Activated CD8-positive, alpha-beta T cell treated with anti-CD3 and anti-CD28 coated beads for 36 hours (primary cell): ENCODE results near the gene RCAN2. TPM values are rescaled to one million over a fixed set of nuclear protein-coding genes. Genes with fewer than 3 reads are reported as not detected.

Experiments
- ATAC-seq: fragments of 200-7000 bp; cut with Tn5 transposase; one replicate; pipeline ENCODE4 v1.10.0; 2021; ENCODE audit warnings: mild to moderate bottlenecking, moderate library complexity
- CTCF ChIA-PET: fragments of 350-600 bp; sonication (Branson Sonifier 250); formaldehyde crosslinking; loops from one replicate; lab custom pipeline; 2021; ENCODE audit warnings: antibody characterized with exemption; lab: Charles Lee
- POLR2A ChIA-PET: fragments of 350-600 bp; sonication (Branson Sonifier 250); formaldehyde crosslinking; loops from one replicate; lab custom pipeline; 2021; ENCODE audit warnings: antibody characterized with exemption; lab: Charles Lee
- DNase-seq: peaks from one replicate; pipeline ENCODE4 v3.0.0-alpha.2; 2020
- H3K27ac Mint-ChIP-seq: one replicate; pipeline ENCODE4 v1.8.0; 2021; ENCODE audit warnings: mild to moderate bottlenecking, mixed read lengths
- H3K27me3 Mint-ChIP-seq: one replicate; pipeline ENCODE4 v1.8.0; 2021; ENCODE audit warnings: mixed read lengths
- H3K36me3 Mint-ChIP-seq: one replicate; pipeline ENCODE4 v1.8.0; 2021; ENCODE audit warnings: low read depth, mixed read lengths
- H3K4me1 Mint-ChIP-seq: one replicate; pipeline ENCODE4 v1.8.0; 2021; ENCODE audit warnings: low read depth, mixed read lengths
- H3K4me3 Mint-ChIP-seq: one replicate; pipeline ENCODE4 v1.8.0; 2021; ENCODE audit warnings: mild to moderate bottlenecking, moderate library complexity, mixed read lengths
- H3K9me3 Mint-ChIP-seq: one replicate; pipeline ENCODE4 v1.8.0; 2021; ENCODE audit warnings: mixed read lengths
- CTCF ChIP-seq: fragments of 200-600 bp; IDR thresholded peaks from one replicate; pipeline ENCODE4 v1.8.0; 2022; ENCODE audit warnings: antibody characterized with exemption, mild to moderate bottlenecking
- intact Hi-C: fragments of 100-400 bp; cut with micrococcal nuclease; formaldehyde crosslinking; loops from one replicate; pipeline ENCODE4 v1.10.0; 2022
- total RNA-seq, 2 experiments: library from RNA; stranded (reverse); gene quantifications; one replicate each; pipeline ENCODE4 v1.2.3, GENCODE V29; 2021

The RCAN2 gene
- total RNA-seq, 2 experiments from 2014 or later: not detected

GRCh38 chr6:46271728-46272127 lies 219.5 kb downstream of the RCAN2 start:
- intact Hi-C loops: no loop called here
- H3K9me3 Mint-ChIP-seq: no peaks in the 10 kb centered on the region
- no peak for ATAC-seq
- no peak overlapping the region for H3K27ac Mint-ChIP-seq
- no peak overlapping the region for H3K4me3 Mint-ChIP-seq
- no peaks in the 10 kb centered on the region for H3K36me3 Mint-ChIP-seq
- TF ChIP-seq CTCF: no peak
- H3K27me3 Mint-ChIP-seq: peaks cover 3% of the 10 kb centered on the region
- no peak for DNase-seq
- CTCF ChIA-PET: interaction anchor here (0.9 kb wide), 1 partner anchor 181 kb away, joined by 3 read pairs; no protein-coding TSS in a partner anchor
- no peaks in the 10 kb centered on the region for H3K4me1 Mint-ChIP-seq
- POLR2A ChIA-PET: no interaction called here

- ChIA-PET POLR2A (no interaction called here), CTCF (interaction anchor here (0.9 kb wide), 1 partner anchor 181 kb away, joined by 3 read pairs; no protein-coding TSS in a partner anchor)
- no peak overlapping the region for H3K4me3 Mint-ChIP-seq
- no peak overlapping the region for H3K27ac Mint-ChIP-seq
- no peak for TF ChIP-seq CTCF
- ATAC-seq (no peak), DNase-seq (no peak)
- H3K36me3 Mint-ChIP-seq: no peaks in the 10 kb centered on the region
- no peaks in the 10 kb centered on the region for H3K4me1 Mint-ChIP-seq
- intact Hi-C loops: no loop called here
- H3K27me3 Mint-ChIP-seq: peaks cover 3% of the 10 kb centered on the region
- no peaks in the 10 kb centered on the region for H3K9me3 Mint-ChIP-seq
Observed at GRCh38 chr6:46271107-46271506, 220.1 kb downstream of the RCAN2 start.

GRCh38 chr6:46270336-46270735 lies 220.9 kb downstream of the RCAN2 start:
- POLR2A ChIA-PET: no interaction called here
- intact Hi-C loops: no loop called here

DNA sequence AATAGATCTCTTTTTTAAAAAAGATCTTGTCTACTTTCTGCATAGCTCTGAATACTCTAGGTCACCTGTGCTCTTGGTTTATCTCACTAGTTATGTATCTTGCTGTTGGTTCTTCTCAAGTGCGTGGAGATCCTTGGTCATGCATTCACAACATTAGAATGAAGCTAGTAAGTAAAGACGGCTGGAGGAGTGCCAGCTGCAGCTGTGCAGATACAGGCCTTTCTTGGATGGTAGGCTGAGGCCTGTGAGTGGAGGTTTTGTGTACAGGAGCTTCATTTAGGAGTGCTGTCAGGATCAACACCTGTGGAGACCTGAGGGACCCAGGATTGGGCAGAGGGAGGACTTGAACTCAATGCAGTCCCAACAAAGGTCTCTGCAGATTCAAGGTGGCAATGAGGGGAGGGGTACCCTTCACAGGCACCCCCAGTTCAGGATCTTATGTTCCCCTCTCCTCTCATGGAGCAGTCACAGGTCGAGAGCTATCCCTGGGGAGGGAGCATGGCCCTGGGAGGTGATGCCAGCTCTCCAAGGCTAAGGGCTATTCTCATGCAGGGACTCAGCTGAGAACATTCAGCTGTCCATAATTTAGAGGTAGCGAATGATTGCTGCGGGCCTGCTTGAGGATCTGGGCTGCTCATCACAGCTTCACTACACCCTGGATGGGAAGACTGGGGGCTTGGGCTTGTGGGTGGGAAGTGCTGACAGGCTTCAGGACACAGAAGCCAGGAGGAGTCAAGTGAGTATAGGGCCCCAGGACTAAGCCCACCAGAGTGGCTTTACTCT lies 221.6 kb downstream of the RCAN2 start:
- TF ChIP-seq CTCF: no peak
- Mint-ChIP-seq H3K4me1 (no peaks in the 10 kb centered on the region), H3K27me3 (peaks cover 2% of the 10 kb centered on the region), H3K9me3 (no peaks in the 10 kb centered on the region), H3K27ac (no peak overlapping the region), H3K36me3 (no peaks in the 10 kb centered on the region), H3K4me3 (no peak overlapping the region)
- CTCF ChIA-PET: no interaction called here
- DNase-seq: no peak
- no peak for ATAC-seq
- intact Hi-C loops: no loop called here
- POLR2A ChIA-PET: no interaction called here

More at GRCh38 chr6:46270336-46270735, 220.9 kb downstream of the RCAN2 start:
- peaks cover 3% of the 10 kb centered on the region for H3K27me3 Mint-ChIP-seq
- TF ChIP-seq CTCF: no peak
- H3K9me3 Mint-ChIP-seq: no peaks in the 10 kb centered on the region
- no peaks in the 10 kb centered on the region for H3K4me1 Mint-ChIP-seq
- no peak overlapping the region for H3K27ac Mint-ChIP-seq
- CTCF ChIA-PET: no interaction called here
- no peaks in the 10 kb centered on the region for H3K36me3 Mint-ChIP-seq
- H3K4me3 Mint-ChIP-seq: no peak overlapping the region
- DNase-seq (no peak), ATAC-seq (no peak)

DNA sequence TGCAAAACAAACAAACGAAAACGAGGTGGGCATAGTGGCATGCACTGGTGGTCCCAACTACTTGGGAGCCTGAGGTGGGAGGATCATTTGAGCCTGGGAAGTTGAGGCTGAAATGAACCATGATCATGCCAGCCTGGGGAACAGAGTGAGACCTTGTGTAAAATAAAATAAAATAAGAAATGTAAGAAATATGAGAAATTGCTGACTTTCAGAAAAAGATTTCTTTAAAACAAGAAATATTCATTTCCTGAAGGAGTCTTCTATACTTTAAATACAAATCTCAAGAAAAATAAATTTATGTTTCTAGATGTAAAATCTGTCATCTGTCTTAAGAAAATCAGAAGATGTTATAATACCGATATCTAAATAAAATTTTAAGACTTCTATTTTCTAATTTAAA lies 223.7 kb downstream of the RCAN2 start:
- no peaks in the 10 kb centered on the region for H3K9me3 Mint-ChIP-seq
- ATAC-seq (no peak), DNase-seq (no peak)
- intact Hi-C loops: no loop called here
- H3K4me1 Mint-ChIP-seq: no peaks in the 10 kb centered on the region
- CTCF ChIA-PET: no interaction called here
- peaks cover 4% of the 10 kb centered on the region for H3K27me3 Mint-ChIP-seq
- TF ChIP-seq CTCF: no peak
- POLR2A ChIA-PET: no interaction called here
- no peaks in the 10 kb centered on the region for H3K36me3 Mint-ChIP-seq
- no peak overlapping the region for H3K4me3 Mint-ChIP-seq
- no peak overlapping the region for H3K27ac Mint-ChIP-seq
